ENCODE results near the gene CCDC157. TPM values are rescaled to one million over a fixed set of nuclear protein-coding genes. Genes with fewer than 3 reads are reported as not detected.

The CCDC157 gene
- total RNA-seq, 1 donor from 2014 or later = 4.7 TPM

DNA sequence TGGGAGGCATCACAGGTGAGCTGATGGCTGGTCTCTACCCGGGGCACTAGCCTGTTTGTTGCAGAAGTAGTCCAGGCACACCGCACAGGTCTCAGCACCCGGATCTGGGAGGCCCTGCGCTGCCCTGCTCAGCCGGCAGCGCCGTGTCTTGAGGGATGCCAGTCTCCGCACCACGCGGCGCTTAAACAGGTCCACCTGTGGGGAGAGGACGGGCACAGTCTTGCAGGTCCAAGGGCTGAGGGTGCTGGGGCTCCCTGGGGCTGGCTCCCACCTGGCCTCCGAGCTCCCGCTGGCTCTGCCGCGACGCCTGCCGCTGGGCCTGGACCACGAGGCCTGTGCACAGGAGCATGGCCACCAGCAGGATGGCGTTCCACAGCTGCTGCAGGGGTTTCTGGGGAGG, 23.2 kb downstream of the CCDC157 start:
- DNase-seq (ENCODE audit: low spot score in 2 of 2, unreplicated experiment in 2 of 2) = no peak
- no peaks in the 10 kb centered on the region for H3K27me3 Mint-ChIP-seq (ENCODE audit: low read depth)
- H3K36me3 Mint-ChIP-seq = peaks cover 7% of the 10 kb centered on the region
- H3K4me1 Mint-ChIP-seq = no peaks in the 10 kb centered on the region
- TF ChIP-seq, protein P1, sequence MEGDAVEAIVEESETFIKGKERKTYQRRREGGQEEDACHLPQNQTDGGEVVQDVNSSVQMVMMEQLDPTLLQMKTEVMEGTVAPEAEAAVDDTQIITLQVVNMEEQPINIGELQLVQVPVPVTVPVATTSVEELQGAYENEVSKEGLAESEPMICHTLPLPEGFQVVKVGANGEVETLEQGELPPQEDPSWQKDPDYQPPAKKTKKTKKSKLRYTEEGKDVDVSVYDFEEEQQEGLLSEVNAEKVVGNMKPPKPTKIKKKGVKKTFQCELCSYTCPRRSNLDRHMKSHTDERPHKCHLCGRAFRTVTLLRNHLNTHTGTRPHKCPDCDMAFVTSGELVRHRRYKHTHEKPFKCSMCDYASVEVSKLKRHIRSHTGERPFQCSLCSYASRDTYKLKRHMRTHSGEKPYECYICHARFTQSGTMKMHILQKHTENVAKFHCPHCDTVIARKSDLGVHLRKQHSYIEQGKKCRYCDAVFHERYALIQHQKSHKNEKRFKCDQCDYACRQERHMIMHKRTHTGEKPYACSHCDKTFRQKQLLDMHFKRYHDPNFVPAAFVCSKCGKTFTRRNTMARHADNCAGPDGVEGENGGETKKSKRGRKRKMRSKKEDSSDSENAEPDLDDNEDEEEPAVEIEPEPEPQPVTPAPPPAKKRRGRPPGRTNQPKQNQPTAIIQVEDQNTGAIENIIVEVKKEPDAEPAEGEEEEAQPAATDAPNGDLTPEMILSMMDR (IDR thresholded peaks at IDR 0.05; ENCODE audit: unreplicated experiment) = no peak
- H3K9me3 Mint-ChIP-seq = no peaks in the 10 kb centered on the region
- no peak overlapping the region for H3K27ac Mint-ChIP-seq
- H3K4me3 Mint-ChIP-seq = no peak overlapping the region

DNA sequence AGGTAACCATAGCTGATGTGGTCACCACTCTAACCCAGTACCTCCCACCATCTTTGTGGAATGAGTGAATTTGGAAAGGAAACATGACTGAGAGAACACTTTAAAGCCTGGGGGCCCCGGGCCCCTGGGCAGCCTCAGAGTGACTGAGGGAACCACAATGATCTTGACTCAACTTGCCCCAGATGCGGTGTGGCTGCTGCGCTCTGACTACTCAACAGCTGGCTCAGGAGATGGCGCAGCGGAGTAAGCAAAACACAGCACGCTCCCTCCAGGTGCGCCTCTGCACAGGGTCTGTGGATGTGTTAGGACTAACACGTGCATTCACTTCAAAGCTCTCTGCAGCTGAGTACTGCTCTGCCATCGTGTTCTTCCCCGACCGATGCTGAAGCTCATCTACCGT, 24.5 kb downstream of the CCDC157 start:
- no peak overlapping the region for H3K4me3 Mint-ChIP-seq
- TF ChIP-seq, protein P1 (IDR thresholded peaks at IDR 0.05; ENCODE audit: unreplicated experiment) = no peak
- H3K9me3 Mint-ChIP-seq = no peaks in the 10 kb centered on the region
- peaks cover 2% of the 10 kb centered on the region for H3K4me1 Mint-ChIP-seq
- H3K27ac Mint-ChIP-seq = no peak overlapping the region
- no peak for DNase-seq (ENCODE audit: low spot score in 2 of 2, unreplicated experiment in 2 of 2)
- peaks cover 7% of the 10 kb centered on the region for H3K36me3 Mint-ChIP-seq
- H3K27me3 Mint-ChIP-seq (ENCODE audit: low read depth) = no peaks in the 10 kb centered on the region

DNA sequence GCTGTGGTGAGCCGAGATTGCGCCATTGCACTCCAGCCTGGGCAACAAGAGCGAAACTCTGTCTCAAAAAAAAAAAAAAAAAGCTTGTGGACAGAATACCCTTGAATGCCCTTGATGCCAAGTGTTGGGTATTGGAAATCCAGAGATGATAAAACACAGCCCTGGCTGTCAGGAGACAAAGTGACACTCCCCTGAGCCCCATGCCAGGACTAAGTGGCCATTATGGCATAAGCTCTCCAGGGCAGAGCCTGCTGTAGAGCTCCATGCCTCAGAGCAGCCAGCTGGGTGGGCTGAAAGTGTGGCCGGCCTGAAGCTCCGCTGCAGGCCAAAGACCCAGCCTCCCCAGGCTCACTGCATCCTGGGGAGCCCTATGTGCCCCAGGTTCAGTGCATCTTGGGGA, 25.5 kb downstream of the CCDC157 start:
- no peak overlapping the region for H3K27ac Mint-ChIP-seq
- peaks cover 7% of the 10 kb centered on the region for H3K36me3 Mint-ChIP-seq
- TF ChIP-seq, protein P1 (IDR thresholded peaks at IDR 0.05; ENCODE audit: unreplicated experiment) = no peak
- H3K4me1 Mint-ChIP-seq = peaks cover 4% of the 10 kb centered on the region
- DNase-seq (ENCODE audit: low spot score in 2 of 2, unreplicated experiment in 2 of 2) = no peak
- H3K4me3 Mint-ChIP-seq = no peak overlapping the region
- H3K9me3 Mint-ChIP-seq = no peaks in the 10 kb centered on the region
- H3K27me3 Mint-ChIP-seq (ENCODE audit: low read depth) = no peaks in the 10 kb centered on the region

DNA sequence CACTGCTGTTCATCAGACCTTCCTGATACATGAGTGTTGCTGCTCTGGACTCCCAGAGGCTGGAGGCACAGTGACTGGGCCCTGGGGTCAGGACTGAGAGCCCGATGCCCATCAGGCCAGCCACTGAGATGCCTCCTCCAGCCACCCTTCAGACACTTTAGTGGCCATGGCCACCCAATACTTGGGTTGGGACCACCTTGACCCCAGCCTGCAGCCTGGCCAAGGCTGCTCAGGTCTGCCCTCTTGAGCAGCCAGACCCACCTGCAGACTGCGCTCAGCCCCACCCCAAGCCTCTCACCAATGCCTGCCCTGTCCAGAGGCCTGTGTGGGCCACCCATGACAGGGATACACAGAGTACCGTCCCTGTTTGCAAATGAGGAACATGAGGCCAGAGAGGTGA, 26.3 kb downstream of the CCDC157 start:
- H3K9me3 Mint-ChIP-seq = no peaks in the 10 kb centered on the region
- H3K4me1 Mint-ChIP-seq = peaks cover 7% of the 10 kb centered on the region
- TF ChIP-seq, protein P1 (IDR thresholded peaks at IDR 0.05; ENCODE audit: unreplicated experiment) = no peak
- no peak overlapping the region for H3K4me3 Mint-ChIP-seq
- H3K27ac Mint-ChIP-seq = no peak overlapping the region
- peaks cover 3% of the 10 kb centered on the region for H3K36me3 Mint-ChIP-seq
- no peaks in the 10 kb centered on the region for H3K27me3 Mint-ChIP-seq (ENCODE audit: low read depth)
- no peak for DNase-seq (ENCODE audit: low spot score in 2 of 2, unreplicated experiment in 2 of 2)

GRCh38 chr22:30385942-30386341, 29.1 kb downstream of the CCDC157 start:
- H3K36me3 Mint-ChIP-seq = no peaks in the 10 kb centered on the region
- no peaks in the 10 kb centered on the region for H3K27me3 Mint-ChIP-seq (ENCODE audit: low read depth)
- no peak overlapping the region for H3K27ac Mint-ChIP-seq
- peaks cover 9% of the 10 kb centered on the region for H3K4me1 Mint-ChIP-seq
- peaks cover 4% of the 10 kb centered on the region for H3K9me3 Mint-ChIP-seq
- no peak for DNase-seq (ENCODE audit: low spot score in 2 of 2, unreplicated experiment in 2 of 2)
- TF ChIP-seq, protein P1 (IDR thresholded peaks at IDR 0.05; ENCODE audit: unreplicated experiment) = no peak
- H3K4me3 Mint-ChIP-seq = peak overlapping the region; percentile 77

- Mint-ChIP-seq H3K9me3 (peaks cover 5% of the 10 kb centered on the region), H3K27me3 (ENCODE audit: low read depth) (no peaks in the 10 kb centered on the region), H3K36me3 (no peaks in the 10 kb centered on the region), H3K27ac (peak overlapping the region; percentile 43), H3K4me1 (peaks cover 9% of the 10 kb centered on the region), H3K4me3 (peak overlapping the region; percentile 77)
- TF ChIP-seq, protein P1 (IDR thresholded peaks at IDR 0.05; ENCODE audit: unreplicated experiment) = no peak
- DNase-seq (ENCODE audit: low spot score in 2 of 2, unreplicated experiment in 2 of 2) = no peak
Measured at GRCh38 chr22:30386608-30386959, 29.8 kb downstream of the CCDC157 start.
